Esophagus squamous epithelium (tissue), 5 donors: ENCODE data around the gene ASCC2. TPM values are rescaled to one million over a fixed set of nuclear protein-coding genes. Genes with fewer than 3 reads are reported as not detected.
"Not testable (repeated sequence)": the region's sequence is repeated elsewhere in the genome, so short reads cannot be mapped to it uniquely, and the experiment has no call there.

Experiments
- DNase-seq: peaks from one replicate; lab custom pipeline; 2025; lab: John Stamatoyannopoulos, UW
- H3K27ac ChIP-seq, 4 donors: fragments of 200-600 bp; sonication (generic); one replicate each; pipeline ENCODE4 v1.5.1; 2016 to 2019; ENCODE audit warnings: mild to moderate bottlenecking in 1 of 4
- H3K27me3 ChIP-seq, 4 donors: fragments of 200-600 bp; sonication (generic); 1 replicate in 3 of 4; 2 replicates in 1 of 4; pipeline versions ENCODE4 v1.5.1 to v1.6.0; 2017 to 2021; ENCODE audit warnings: antibody characterized with exemption in 1 of 4
- H3K36me3 ChIP-seq, 3 donors: fragments of 200-600 bp; sonication (generic); one replicate each; pipeline ENCODE4 v1.5.1; 2016 to 2019
- H3K4me1 ChIP-seq, 3 donors: fragments of 200-600 bp; sonication (generic); one replicate each; pipeline ENCODE4 v1.5.1; 2017 to 2019
- H3K4me3 ChIP-seq, 4 donors: fragments of 200-600 bp; sonication (generic); 1 replicate in 3 of 4; 2 replicates in 1 of 4; pipeline ENCODE4 v1.5.1; 2016 to 2019; ENCODE audit warnings: mild to moderate bottlenecking in 2 of 4, moderate library complexity in 1 of 4
- H3K9me3 ChIP-seq, 3 donors: fragments of 200-600 bp; sonication (generic); one replicate each; pipeline ENCODE4 v1.5.1; 2016 to 2019
- POLR2A ChIP-seq, 4 donors: fragments of 450-650 bp; IDR thresholded peaks; one replicate each; pipeline ENCODE4 v1.6.1; 2017; ENCODE audit warnings: antibody characterized with exemption in 4 of 4, mild to moderate bottlenecking in 4 of 4, moderate library complexity in 3 of 4
- WGBS, 2 donors: methylation state at CpG; one replicate each; pipeline ENCODE4 v1.1.5; 2018; 5-methylcytosine and 5-hydroxymethylcytosine counted together
- intact Hi-C: fragments of 100-400 bp; cut with DNase I; formaldehyde crosslinking; loops from one replicate; pipeline ENCODE4 v1.15.0; 2022
- total RNA-seq, 4 donors: library from RNA; depleted of rRNA; stranded (reverse); fragments of >200 nt; gene quantifications; one replicate each; pipeline ENCODE4 v1.1.0, GENCODE V29; 2016
- TF ChIP-seq, protein P1 (sequence below), 6 experiments: fragments of 450-650 bp in 4 of 6; fragments of 200-600 bp in 2 of 6; sonication (generic) in 2 of 6; IDR thresholded peaks; one replicate each; pipeline ENCODE4 v1.5.1; 2016 to 2019; ENCODE audit warnings: antibody characterized with exemption in 6 of 6, mild to moderate bottlenecking in 4 of 6, moderate library complexity in 4 of 6
- donor health status: DM: yes; HTN: yes; CAD: no.

ASCC2 gene
- total RNA-seq, 4 donors from 2014 or later: 47.5 to 99.7 (median 57.8) TPM

DNA sequence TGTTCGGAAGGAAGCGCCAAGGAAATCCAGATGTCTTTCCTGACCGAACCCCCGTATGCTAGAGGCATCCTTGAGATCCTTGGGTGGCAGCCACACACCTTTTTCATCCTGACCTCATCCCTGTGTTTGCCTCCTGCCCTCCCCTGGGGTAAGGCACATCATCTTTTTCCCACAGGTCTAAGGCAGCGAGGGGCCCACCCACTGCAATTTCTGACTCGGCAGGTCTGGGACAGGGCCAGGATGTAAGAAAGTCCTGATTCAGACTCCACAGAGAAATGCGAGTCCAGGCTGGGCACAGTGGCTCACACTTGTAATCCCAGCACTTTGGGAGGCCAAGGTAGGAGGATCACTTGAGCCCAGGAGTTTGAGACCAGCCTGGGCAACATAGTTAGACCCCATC lies 81.7 kb downstream of the ASCC2 start:
- Histone ChIP-seq H3K4me3 (no peak overlapping the region), H3K9me3 (no peaks in the 10 kb centered on the region), H3K36me3 (peaks cover 0 to 12% (median 0%) of the 10 kb centered on the region in 3 donors), H3K27ac (no peak overlapping the region), H3K27me3 (no peaks in the 10 kb centered on the region), H3K4me1 (no peaks in the 10 kb centered on the region)
- 78 to 87% methylated on average over 6 of the region's 7 CpGs for WGBS, 2 donors
- DNase-seq: no peak
- TF ChIP-seq, protein P1, sequence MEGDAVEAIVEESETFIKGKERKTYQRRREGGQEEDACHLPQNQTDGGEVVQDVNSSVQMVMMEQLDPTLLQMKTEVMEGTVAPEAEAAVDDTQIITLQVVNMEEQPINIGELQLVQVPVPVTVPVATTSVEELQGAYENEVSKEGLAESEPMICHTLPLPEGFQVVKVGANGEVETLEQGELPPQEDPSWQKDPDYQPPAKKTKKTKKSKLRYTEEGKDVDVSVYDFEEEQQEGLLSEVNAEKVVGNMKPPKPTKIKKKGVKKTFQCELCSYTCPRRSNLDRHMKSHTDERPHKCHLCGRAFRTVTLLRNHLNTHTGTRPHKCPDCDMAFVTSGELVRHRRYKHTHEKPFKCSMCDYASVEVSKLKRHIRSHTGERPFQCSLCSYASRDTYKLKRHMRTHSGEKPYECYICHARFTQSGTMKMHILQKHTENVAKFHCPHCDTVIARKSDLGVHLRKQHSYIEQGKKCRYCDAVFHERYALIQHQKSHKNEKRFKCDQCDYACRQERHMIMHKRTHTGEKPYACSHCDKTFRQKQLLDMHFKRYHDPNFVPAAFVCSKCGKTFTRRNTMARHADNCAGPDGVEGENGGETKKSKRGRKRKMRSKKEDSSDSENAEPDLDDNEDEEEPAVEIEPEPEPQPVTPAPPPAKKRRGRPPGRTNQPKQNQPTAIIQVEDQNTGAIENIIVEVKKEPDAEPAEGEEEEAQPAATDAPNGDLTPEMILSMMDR (IDR thresholded peaks at IDR 0.05): no peak
- no peak for TF ChIP-seq POLR2A (IDR thresholded peaks at IDR 0.05)
- intact Hi-C loops: no loop called here

DNA sequence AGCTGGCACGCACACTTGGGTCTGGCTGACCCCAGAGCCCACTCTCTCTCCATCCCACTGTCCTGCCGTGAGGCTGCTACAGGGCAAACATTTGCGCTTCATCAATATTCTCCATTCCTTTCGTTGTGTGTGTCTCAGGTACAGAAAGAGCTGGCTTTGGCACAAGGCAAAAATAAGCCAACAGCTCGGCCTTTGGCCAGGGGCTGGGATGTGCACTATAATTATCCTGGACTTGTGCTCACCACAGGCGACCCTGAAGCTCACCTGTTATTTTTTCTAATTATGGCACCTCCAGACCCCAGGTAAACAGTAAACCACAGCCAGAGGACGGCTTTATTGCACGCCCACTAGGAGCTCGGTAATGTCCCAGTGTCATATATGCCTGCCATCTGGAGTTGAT lies 82.2 kb downstream of the ASCC2 start:
- Histone ChIP-seq H3K4me3 (no peak overlapping the region), H3K4me1 (peaks cover 0 to 3% (median 0%) of the 10 kb centered on the region in 3 donors), H3K9me3 (no peaks in the 10 kb centered on the region), H3K36me3 (peaks cover 0 to 12% (median 0%) of the 10 kb centered on the region in 3 donors), H3K27ac (no peak overlapping the region), H3K27me3 (no peaks in the 10 kb centered on the region)
- no peak for DNase-seq
- 86 to 94% methylated on average over 9 of the region's 9 CpGs for WGBS, 2 donors
- TF ChIP-seq, protein P1 (IDR thresholded peaks at IDR 0.05): no peak
- TF ChIP-seq POLR2A (IDR thresholded peaks at IDR 0.05): no peak
- intact Hi-C loops: no loop called here

DNA sequence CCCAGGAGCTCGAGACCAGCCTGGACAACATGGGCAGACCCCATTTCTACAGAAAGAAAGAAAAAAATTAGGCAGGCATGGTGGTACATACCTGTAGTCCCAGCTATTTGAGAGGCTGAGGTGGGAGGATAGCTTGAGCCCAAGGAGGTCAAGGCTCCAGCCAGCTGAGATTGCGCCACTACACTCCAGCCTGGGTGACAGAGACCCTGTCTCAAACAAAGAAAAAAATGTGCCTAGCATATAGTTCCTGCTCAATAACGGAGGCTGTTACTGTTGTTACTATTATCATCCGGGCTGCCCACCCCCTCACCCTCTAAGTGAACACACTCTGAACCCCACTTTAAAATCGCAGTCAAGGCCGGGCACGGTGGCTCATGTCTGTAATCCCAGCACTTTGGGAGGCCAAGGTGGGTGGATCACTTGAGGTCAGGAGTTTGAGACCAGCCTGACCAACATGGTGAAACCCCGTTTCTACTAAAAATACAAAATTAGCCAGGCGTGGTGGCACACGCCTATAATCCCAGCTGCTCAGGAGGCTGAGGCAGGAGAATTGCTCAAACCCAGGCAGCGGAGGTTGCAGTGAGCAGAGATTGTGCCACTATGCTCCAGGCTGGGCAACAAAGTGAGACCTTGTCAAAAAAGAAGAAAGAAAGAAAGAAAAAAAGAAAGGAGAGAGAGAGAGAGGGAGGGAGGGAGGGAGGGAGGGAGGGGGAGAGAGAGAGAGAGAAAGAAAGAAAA lies 83.2 kb downstream of the ASCC2 start:
- WGBS, 2 donors: 81 to 83% methylated on average over 6 to 10 of the region's 11 CpGs
- H3K4me1 ChIP-seq, H3K4me3 ChIP-seq, DNase-seq, H3K9me3 ChIP-seq, intact Hi-C loops, H3K27me3 ChIP-seq, H3K27ac ChIP-seq: not testable (repeated sequence)
- peaks cover 0 to 18% (median 0%) of the 10 kb centered on the region in 3 donors for H3K36me3 ChIP-seq

DNA sequence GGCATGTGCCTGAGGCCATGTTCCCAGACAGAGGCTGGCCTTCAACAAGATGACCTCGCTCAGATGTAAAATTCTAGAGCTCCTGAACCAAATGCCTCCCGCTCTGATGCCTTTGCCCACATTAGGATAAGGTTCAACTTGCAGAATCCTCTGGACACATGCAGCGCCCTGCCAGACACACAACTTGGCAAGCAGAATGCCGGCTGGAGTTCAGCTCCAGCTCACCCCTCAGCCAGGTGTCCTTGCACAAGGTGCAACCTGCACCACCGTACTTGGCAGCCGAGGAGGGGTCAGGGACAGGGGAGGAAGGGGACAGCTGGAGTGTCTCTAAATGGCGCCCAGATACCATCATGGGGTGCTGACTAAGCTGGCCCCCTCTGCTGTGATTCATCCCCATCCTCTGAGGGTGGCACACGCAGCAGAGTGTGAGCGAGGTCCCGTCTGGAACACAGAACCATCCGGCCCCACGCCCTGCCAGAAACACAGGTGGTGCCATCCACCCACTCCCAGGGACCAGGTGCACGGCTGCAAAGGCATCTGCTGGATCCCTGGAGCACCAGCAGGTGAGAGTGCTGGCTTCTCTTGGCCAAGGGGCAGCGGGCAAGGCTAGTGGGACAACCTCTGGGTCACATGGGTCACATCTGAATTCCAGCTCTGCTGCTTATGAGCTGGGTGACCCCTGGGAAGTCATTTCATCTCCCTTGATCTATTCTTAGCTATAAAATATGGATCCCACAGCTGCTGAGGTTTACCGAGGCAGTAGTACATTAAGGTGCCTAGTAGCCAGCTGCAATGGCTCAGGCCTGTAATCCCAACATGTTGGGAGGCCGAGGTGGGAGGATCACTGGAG lies 84.0 kb downstream of the ASCC2 start:
- intact Hi-C loops: no loop called here
- Histone ChIP-seq H3K4me1 (peaks cover 0 to 6% (median 0%) of the 10 kb centered on the region in 3 donors), H3K27me3 (no peaks in the 10 kb centered on the region), H3K27ac (no peak overlapping the region), H3K4me3 (no peak overlapping the region), H3K9me3 (no peaks in the 10 kb centered on the region), H3K36me3 (peaks cover 0 to 23% (median 0%) of the 10 kb centered on the region in 3 donors)
- TF ChIP-seq, protein P1 (IDR thresholded peaks at IDR 0.05): no peak
- TF ChIP-seq POLR2A (IDR thresholded peaks at IDR 0.05): no peak
- 79 to 93% methylated on average over 3 to 9 of the region's 16 CpGs for WGBS, 2 donors
- DNase-seq: no peak

DNA sequence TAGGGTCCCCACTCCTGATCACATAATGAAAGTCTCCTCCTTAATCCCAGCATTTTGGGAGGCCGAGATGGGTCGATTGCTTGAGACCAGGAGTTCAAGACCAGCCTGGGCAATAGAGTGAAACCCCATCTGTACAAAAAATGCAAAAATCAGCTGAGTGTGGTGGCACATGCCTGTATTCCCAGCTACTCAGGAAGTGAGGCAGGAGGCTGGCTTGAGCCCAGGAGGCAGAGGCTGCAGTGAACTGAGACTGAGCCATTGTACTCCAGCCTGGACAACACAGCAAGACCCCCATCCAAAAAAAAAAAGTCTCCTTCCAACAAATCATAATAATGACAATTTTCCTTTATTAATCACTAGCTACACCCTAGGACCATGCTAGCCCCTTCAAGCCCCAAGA lies 86.4 kb downstream of the ASCC2 start:
- H3K4me1 ChIP-seq: peaks cover 0 to 30% (median 0%) of the 10 kb centered on the region in 3 donors
- no peak overlapping the region for H3K4me3 ChIP-seq
- H3K36me3 ChIP-seq: peaks cover 2 to 44% (median 3%) of the 10 kb centered on the region in 3 donors
- WGBS, 2 donors: no CpG with 5 or more reads among the region's 2 CpGs
- no peaks in the 10 kb centered on the region for H3K9me3 ChIP-seq
- TF ChIP-seq, protein P1 (IDR thresholded peaks at IDR 0.05): no peak
- no peak for TF ChIP-seq POLR2A (IDR thresholded peaks at IDR 0.05)
- H3K27me3 ChIP-seq: no peaks in the 10 kb centered on the region
- intact Hi-C loops: no loop called here
- no peak overlapping the region for H3K27ac ChIP-seq
- DNase-seq: no peak
